HTR-8/SVneo (cell line): ENCODE data around the gene MAML2.

Source experiments
- DNase-seq: peaks from one replicate; pipeline ENCODE4 v3.0.0; 2011; ENCODE audit warnings: low spot score, mixed read lengths; ENCODE audit not compliant: insufficient read length
- FAIRE-seq: peaks from 2 replicates; lab custom pipeline; 2011; peaks lifted over from hg19 to GRCh38; lab: Jason Lieb, UNC

Gene MAML2

GRCh38 chr11:96319898-96320656, 22.9 kb downstream of the MAML2 start:
- DNase-seq (no peak), FAIRE-seq (no peak)

- DNase-seq (no peak), FAIRE-seq (no peak)
Observed at GRCh38 chr11:96318850-96319249, 24.1 kb downstream of the MAML2 start.

- no peak for FAIRE-seq
- no peak for DNase-seq
Observed at GRCh38 chr11:96318399-96318798, 24.6 kb downstream of the MAML2 start.

- DNase-seq (no peak), FAIRE-seq (no peak)
Observed at GRCh38 chr11:96317985-96318384, 25.0 kb downstream of the MAML2 start.

GRCh38 chr11:96317571-96317970, 25.4 kb downstream of the MAML2 start:
- no peak for DNase-seq

GRCh38 chr11:96316869-96317268, 26.1 kb downstream of the MAML2 start:
- FAIRE-seq (no peak), DNase-seq (no peak)

More at GRCh38 chr11:96317571-96317970, 25.4 kb downstream of the MAML2 start:
- FAIRE-seq: no peak

GRCh38 chr11:96315476-96315875, 27.5 kb downstream of the MAML2 start:
- DNase-seq (no peak), FAIRE-seq (no peak)

- FAIRE-seq (no peak), DNase-seq (no peak)
Observed at GRCh38 chr11:96314326-96315020, 28.5 kb downstream of the MAML2 start.

- FAIRE-seq: no peak
- no peak for DNase-seq
Observed at GRCh38 chr11:96313163-96313562, 29.8 kb downstream of the MAML2 start.

- peak; percentile 16 for FAIRE-seq
- no peak for DNase-seq
Observed at GRCh38 chr11:96311120-96311568, 31.9 kb downstream of the MAML2 start.

GRCh38 chr11:96310236-96310635, 32.8 kb downstream of the MAML2 start:
- no peak for FAIRE-seq
- DNase-seq: no peak

GRCh38 chr11:96309643-96310017, 33.4 kb downstream of the MAML2 start:
- FAIRE-seq (no peak), DNase-seq (no peak)

GRCh38 chr11:96309016-96309642, 33.9 kb downstream of the MAML2 start:
- FAIRE-seq: peak; percentile 9
- DNase-seq: no peak

- DNase-seq (peak; percentile 68), FAIRE-seq (peak; percentile 38)
Observed at GRCh38 chr11:96307776-96308140, 35.2 kb downstream of the MAML2 start.

- DNase-seq: peak; percentile 78
- FAIRE-seq: peak; percentile 92
Observed at GRCh38 chr11:96306933-96307775, 35.8 kb downstream of the MAML2 start.

GRCh38 chr11:96306600-96306932, 36.4 kb downstream of the MAML2 start:
- no peak for DNase-seq
- FAIRE-seq: no peak

GRCh38 chr11:96306071-96306470, 36.9 kb downstream of the MAML2 start:
- FAIRE-seq: no peak

GRCh38 chr11:96303980-96304379, 39.0 kb downstream of the MAML2 start:
- DNase-seq (no peak), FAIRE-seq (no peak)

More at GRCh38 chr11:96306071-96306470, 36.9 kb downstream of the MAML2 start:
- DNase-seq: no peak

- FAIRE-seq: no peak
- DNase-seq: no peak
Observed at GRCh38 chr11:96303064-96303463, 39.9 kb downstream of the MAML2 start.

GRCh38 chr11:96301818-96302217, 41.2 kb downstream of the MAML2 start:
- FAIRE-seq: no peak

More at GRCh38 chr11:96301818-96302217, 41.2 kb downstream of the MAML2 start:
- no peak for DNase-seq
